Peyer's patch (tissue), 4 donors: ENCODE measurements around the gene ADAR.

ENCODE experiments used
- POLR2A ChIP-seq, 2 donors: fragments of 450-650 bp; IDR thresholded peaks; one replicate each; pipeline ENCODE4 v1.5.1; 2017; ENCODE audit warnings: antibody characterized with exemption in 2 of 2, mild to moderate bottlenecking in 2 of 2, moderate library complexity in 2 of 2
- TF ChIP-seq, protein P1 (sequence below), 6 experiments: fragments of 450-650 bp in 4 of 6; fragments of 200-600 bp in 2 of 6; sonication (generic) in 1 of 6; IDR thresholded peaks; one replicate each; pipeline ENCODE4 v1.5.1; 2017 to 2019; ENCODE audit warnings: antibody characterized with exemption in 6 of 6, mild to moderate bottlenecking in 3 of 6, moderate library complexity in 1 of 6

DNA sequence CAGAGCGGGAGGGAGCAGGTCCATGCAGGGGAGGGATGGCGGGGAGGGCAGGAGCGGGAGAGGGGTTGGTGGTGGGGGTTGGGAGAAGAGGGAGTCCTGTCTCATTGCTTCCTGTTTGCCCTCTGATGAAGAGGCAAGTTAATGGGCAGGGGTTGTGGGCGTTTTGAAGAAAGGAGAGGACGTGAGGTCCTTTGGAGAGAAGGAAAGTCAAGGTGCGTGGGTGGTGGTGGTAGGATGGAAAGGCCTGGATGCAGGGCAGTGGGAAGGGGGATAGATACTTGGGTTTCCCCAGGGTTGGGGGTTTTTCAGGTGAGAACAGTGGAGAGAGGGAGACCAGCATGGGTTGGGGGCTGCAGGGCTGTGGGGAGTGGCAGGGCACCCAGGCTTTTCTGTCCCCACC lies 66.8 kb downstream of the ADAR start:
- TF ChIP-seq, protein P1, sequence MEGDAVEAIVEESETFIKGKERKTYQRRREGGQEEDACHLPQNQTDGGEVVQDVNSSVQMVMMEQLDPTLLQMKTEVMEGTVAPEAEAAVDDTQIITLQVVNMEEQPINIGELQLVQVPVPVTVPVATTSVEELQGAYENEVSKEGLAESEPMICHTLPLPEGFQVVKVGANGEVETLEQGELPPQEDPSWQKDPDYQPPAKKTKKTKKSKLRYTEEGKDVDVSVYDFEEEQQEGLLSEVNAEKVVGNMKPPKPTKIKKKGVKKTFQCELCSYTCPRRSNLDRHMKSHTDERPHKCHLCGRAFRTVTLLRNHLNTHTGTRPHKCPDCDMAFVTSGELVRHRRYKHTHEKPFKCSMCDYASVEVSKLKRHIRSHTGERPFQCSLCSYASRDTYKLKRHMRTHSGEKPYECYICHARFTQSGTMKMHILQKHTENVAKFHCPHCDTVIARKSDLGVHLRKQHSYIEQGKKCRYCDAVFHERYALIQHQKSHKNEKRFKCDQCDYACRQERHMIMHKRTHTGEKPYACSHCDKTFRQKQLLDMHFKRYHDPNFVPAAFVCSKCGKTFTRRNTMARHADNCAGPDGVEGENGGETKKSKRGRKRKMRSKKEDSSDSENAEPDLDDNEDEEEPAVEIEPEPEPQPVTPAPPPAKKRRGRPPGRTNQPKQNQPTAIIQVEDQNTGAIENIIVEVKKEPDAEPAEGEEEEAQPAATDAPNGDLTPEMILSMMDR (IDR thresholded peaks at IDR 0.05): no peak
- TF ChIP-seq POLR2A (IDR thresholded peaks at IDR 0.05): no peak
